Progenitor cell of endocrine pancreas (in vitro differentiated cells): ENCODE results near the gene MRPL39. TPM values are rescaled to one million over a fixed set of nuclear protein-coding genes. Genes with fewer than 3 reads are reported as not detected.
A peak's percentile ranks its signal among the peaks of the same experiment; 100 is the strongest.

Experiments
- DNase-seq: peaks from one replicate; pipeline ENCODE4 v3.0.0; 2021; ENCODE audit warnings: low spot score; ENCODE audit not compliant: unreplicated experiment
- H3K27ac Mint-ChIP-seq: 2 replicates; pipeline ENCODE4 v1.8.0; 2021; ENCODE audit warnings: mild to moderate bottlenecking, moderate library complexity, mixed read lengths
- H3K27me3 Mint-ChIP-seq: 2 replicates; pipeline ENCODE4 v1.8.0; 2021; ENCODE audit warnings: mixed read lengths
- H3K36me3 Mint-ChIP-seq: 2 replicates; pipeline ENCODE4 v1.8.0; 2022; ENCODE audit warnings: mixed read lengths; ENCODE audit not compliant: insufficient read depth
- H3K4me1 Mint-ChIP-seq: 2 replicates; pipeline ENCODE4 v1.8.0; 2021; ENCODE audit warnings: low read depth, mixed read lengths
- H3K4me3 Mint-ChIP-seq: 2 replicates; pipeline ENCODE4 v1.8.0; 2021; ENCODE audit warnings: low read depth, mild to moderate bottlenecking, moderate library complexity, mixed read lengths
- H3K9me3 Mint-ChIP-seq: 2 replicates; pipeline ENCODE4 v1.8.0; 2021; ENCODE audit warnings: low read depth, mixed read lengths
- CTCF ChIP-seq: fragments of 200-600 bp; sonication (generic); IDR thresholded peaks from one replicate; pipeline ENCODE4 v1.5.0; 2021; ENCODE audit warnings: antibody characterized with exemption, mild to moderate bottlenecking; ENCODE audit not compliant: unreplicated experiment
- long read RNA-seq: library from polyadenylated mRNA; unstranded; transcript quantifications from one replicate; pipeline ENCODE4 v2.0.0, GENCODE V29; 2020
- total RNA-seq: library from RNA; stranded (reverse); gene quantifications from 2 replicates; pipeline ENCODE4 v1.2.1, GENCODE V29; 2021

Gene MRPL39
- total RNA-seq, result 29.9 and 30.7 TPM in 2 replicates
- long read RNA-seq, transcript MRPL39-202 (10 exons, 1,110 nt), result major isoform, 25 of 26 reads
- long read RNA-seq, partial matches to known transcripts, result 1 of 26 reads
- long read RNA-seq, other reads (novel, unspliced or antisense), result 0 of 26 reads

- peak within 1 kb of the TSS; percentile 100 for H3K4me3 Mint-ChIP-seq
These were observed at the start of gene MRPL39 for GRCh38 chr21:25607151-25608043. Gene MRPL39 (minus strand): TSS chr21:25607481. CDS start chr21:25607475, 6 bp downstream.

GRCh38 chr21:25656412-25656811 lies 49.1 kb upstream of the MRPL39 start:
- no peak overlapping the region for H3K4me3 Mint-ChIP-seq
- no peak overlapping the region for H3K27ac Mint-ChIP-seq
- no peaks in the 10 kb centered on the region for H3K36me3 Mint-ChIP-seq
- no peaks in the 10 kb centered on the region for H3K4me1 Mint-ChIP-seq
- H3K9me3 Mint-ChIP-seq, result peaks cover 4% of the 10 kb centered on the region
- no peaks in the 10 kb centered on the region for H3K27me3 Mint-ChIP-seq
- no peak for TF ChIP-seq CTCF
- no peak for DNase-seq

More at GRCh38 chr21:25607151-25608043, at the start of gene MRPL39:
- Mint-ChIP-seq H3K4me1 (peaks cover 14% of the 10 kb centered on the region), H3K9me3 (no peaks in the 10 kb centered on the region), H3K27ac (peak within 1 kb of the TSS; percentile 99), H3K27me3 (no peaks in the 10 kb centered on the region), H3K36me3 (peaks cover 8% of the 10 kb centered on the region)
- TF ChIP-seq CTCF, result peak; percentile 69
- DNase-seq, result peak; percentile 87

GRCh38 chr21:25649146-25649545 lies 41.9 kb upstream of the MRPL39 start:
- Mint-ChIP-seq H3K27me3 (no peaks in the 10 kb centered on the region), H3K36me3 (no peaks in the 10 kb centered on the region), H3K4me3 (no peak overlapping the region), H3K9me3 (no peaks in the 10 kb centered on the region), H3K4me1 (no peaks in the 10 kb centered on the region), H3K27ac (no peak overlapping the region)
- DNase-seq, result no peak
- no peak for TF ChIP-seq CTCF

GRCh38 chr21:25647647-25648046 lies 40.4 kb upstream of the MRPL39 start:
- H3K4me1 Mint-ChIP-seq, result no peaks in the 10 kb centered on the region
- H3K4me3 Mint-ChIP-seq, result no peak overlapping the region
- H3K36me3 Mint-ChIP-seq, result no peaks in the 10 kb centered on the region
- TF ChIP-seq CTCF, result no peak
- no peaks in the 10 kb centered on the region for H3K9me3 Mint-ChIP-seq
- no peak for DNase-seq
- H3K27ac Mint-ChIP-seq, result no peak overlapping the region
- H3K27me3 Mint-ChIP-seq, result peaks cover 1% of the 10 kb centered on the region

GRCh38 chr21:25646474-25646873 lies 39.2 kb upstream of the MRPL39 start:
- H3K27ac Mint-ChIP-seq, result peak overlapping the region; percentile 18
- H3K4me1 Mint-ChIP-seq, result no peaks in the 10 kb centered on the region
- H3K36me3 Mint-ChIP-seq, result no peaks in the 10 kb centered on the region
- no peaks in the 10 kb centered on the region for H3K9me3 Mint-ChIP-seq
- no peak for DNase-seq
- H3K4me3 Mint-ChIP-seq, result no peak overlapping the region
- H3K27me3 Mint-ChIP-seq, result peaks cover 11% of the 10 kb centered on the region
- TF ChIP-seq CTCF, result no peak
